Subcutaneous abdominal adipose tissue (tissue), 5 donors: ENCODE measurements around the gene HYCC1.
"Not testable (repeated sequence)": the region's sequence is repeated elsewhere in the genome, so short reads cannot be mapped to it uniquely, and the experiment has no call there.

Experiments
- H3K27ac ChIP-seq: one replicate; pipeline ENCODE4 v1.7.0; 2013; ENCODE audit warnings: low read depth, mild to moderate bottlenecking, inconsistent platforms, low read length, moderate library complexity
- H3K27me3 ChIP-seq, 5 donors: one replicate each; pipeline ENCODE4 v1.7.0; 2013; ENCODE audit warnings: low read length in 5 of 5, inconsistent platforms in 1 of 5; ENCODE audit not compliant: control insufficient read depth in 5 of 5, insufficient read depth in 4 of 5
- H3K36me3 ChIP-seq, 5 donors: one replicate each; pipeline ENCODE4 v1.7.0; 2013; ENCODE audit warnings: low read length in 5 of 5; ENCODE audit not compliant: control insufficient read depth in 5 of 5, insufficient read depth in 5 of 5
- H3K4me1 ChIP-seq, 5 donors: one replicate each; pipeline ENCODE4 v1.7.0; 2013; ENCODE audit warnings: low read length in 5 of 5, mild to moderate bottlenecking in 3 of 5, moderate library complexity in 1 of 5; ENCODE audit not compliant: control insufficient read depth in 5 of 5, insufficient read depth in 5 of 5
- H3K4me3 ChIP-seq, 5 donors: one replicate each; pipeline ENCODE4 v1.7.0; 2013; ENCODE audit warnings: low read length in 5 of 5, low read depth in 1 of 5
- H3K9ac ChIP-seq, 5 donors: one replicate each; pipeline ENCODE4 v1.7.0; 2013; ENCODE audit warnings: low read length in 5 of 5, mild to moderate bottlenecking in 4 of 5, moderate library complexity in 3 of 5
- H3K9me3 ChIP-seq, 5 donors: one replicate each; pipeline ENCODE4 v1.7.0; 2013; ENCODE audit warnings: low read length in 5 of 5; ENCODE audit not compliant: control insufficient read depth in 5 of 5
- donor health status: healthy.
- donor health status: healthy.
- donor health status: healthy.
- donor health status: healthy.
- donor health status: healthy.

The HYCC1 gene

DNA sequence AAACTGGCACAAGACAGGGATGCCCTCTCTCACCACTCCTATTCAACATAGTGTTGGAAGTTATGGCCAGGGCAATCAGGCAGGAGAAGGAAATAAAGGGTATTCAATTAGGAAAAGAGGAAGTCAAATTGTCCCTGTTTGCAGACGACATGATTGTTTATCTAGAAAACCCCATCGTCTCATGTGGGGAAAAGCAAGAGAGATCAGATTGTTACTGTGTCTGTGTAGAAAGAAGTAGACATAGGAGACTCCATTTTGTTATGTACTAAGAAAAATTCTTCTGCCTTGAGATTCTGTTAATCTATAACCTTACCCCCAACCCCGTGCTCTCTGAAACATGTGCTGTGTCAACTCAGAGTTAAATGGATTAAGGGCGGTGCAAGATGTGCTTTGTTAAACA, 25.7 kb upstream of the HYCC1 start:
- H3K27me3 ChIP-seq, H3K4me1 ChIP-seq, H3K9ac ChIP-seq, H3K36me3 ChIP-seq, H3K9me3 ChIP-seq, H3K27ac ChIP-seq, H3K4me3 ChIP-seq: not testable (repeated sequence)

DNA sequence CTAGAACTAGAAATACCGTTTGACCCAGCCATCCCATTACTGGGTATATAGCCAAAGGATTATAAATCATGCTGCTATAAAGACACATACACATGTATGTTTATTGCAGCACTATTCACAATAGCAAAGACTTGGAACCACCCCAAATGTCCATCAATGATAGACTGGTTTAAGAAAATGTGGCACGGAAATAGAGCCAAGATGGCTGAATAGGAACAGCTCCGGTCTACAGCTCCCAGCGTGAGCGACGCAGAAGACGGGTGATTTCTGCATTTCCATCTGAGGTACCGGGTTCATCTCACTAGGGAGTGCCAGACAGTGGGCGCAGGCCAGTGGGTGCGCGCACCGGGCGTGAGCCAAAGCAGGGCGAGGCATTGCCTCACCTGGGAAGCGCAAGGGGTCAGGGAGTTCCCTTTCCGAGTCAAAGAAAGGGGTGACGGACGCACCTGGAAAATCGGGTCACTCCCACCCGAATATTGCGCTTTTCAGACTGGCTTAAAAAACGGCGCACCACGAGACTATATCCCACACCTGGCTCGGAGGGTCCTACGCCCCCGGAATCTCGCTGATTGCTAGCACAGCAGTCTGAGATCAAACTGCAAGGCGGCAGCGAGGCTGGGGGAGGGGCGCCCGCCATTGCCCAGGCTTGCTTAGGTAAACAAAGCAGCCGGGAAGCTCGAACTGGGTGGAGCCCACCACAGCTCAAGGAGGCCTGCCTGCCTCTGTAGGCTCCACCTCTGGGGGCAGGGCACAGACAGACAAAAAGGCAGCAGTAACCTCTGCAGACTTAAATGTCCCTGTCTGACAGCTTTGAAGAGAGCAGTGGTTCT, 21.8 kb upstream of the HYCC1 start:
- H3K9me3 ChIP-seq, H3K27ac ChIP-seq, H3K36me3 ChIP-seq, H3K4me3 ChIP-seq, H3K4me1 ChIP-seq, H3K27me3 ChIP-seq, H3K9ac ChIP-seq: not testable (repeated sequence)

DNA sequence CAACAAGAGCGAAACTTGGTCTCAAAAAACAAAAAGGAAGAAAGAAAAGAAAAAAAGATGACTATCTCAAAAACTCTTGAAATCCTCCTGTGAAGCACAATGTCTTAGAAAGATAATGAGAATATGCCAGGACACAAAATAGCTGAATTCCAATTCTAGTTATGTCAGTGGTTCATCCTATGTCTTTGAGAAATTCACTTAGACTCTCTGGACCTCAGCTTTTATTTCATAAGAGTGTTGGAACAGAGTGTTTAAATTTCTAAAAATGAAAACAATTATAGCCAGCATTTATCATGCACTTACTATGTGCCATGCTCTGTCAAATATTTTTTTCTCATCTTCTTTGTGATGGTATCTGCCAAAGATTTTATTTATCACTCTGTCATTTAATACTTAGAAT, 13.3 kb upstream of the HYCC1 start:
- no peaks in the 10 kb centered on the region for H3K36me3 ChIP-seq
- H3K27ac ChIP-seq, result no peak overlapping the region
- H3K4me1 ChIP-seq, result peaks cover 0 to 5% (median 0%) of the 10 kb centered on the region in 5 donors
- H3K9ac ChIP-seq, result no peak overlapping the region
- H3K27me3 ChIP-seq, result no peaks in the 10 kb centered on the region
- no peaks in the 10 kb centered on the region for H3K9me3 ChIP-seq
- no peak overlapping the region for H3K4me3 ChIP-seq

DNA sequence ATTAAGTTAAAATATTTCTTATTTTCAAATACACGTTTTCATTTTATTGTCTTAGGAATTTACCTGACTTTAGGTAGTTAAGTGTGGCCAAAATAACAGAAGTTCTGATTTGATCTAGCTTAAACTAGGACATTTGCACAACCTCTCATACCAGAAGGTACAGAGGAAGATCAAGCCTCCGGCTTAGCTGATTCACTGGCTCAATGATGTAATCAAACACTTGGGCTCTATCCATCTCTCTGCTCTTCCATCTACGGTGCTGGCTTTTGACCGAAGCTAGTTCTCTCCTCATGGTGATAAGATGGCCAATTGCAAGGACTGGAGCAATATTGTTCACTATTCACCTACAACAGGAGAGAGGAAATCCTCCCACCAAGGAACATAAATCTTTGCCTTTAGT, 12.2 kb upstream of the HYCC1 start:
- H3K4me3 ChIP-seq, result no peak overlapping the region
- no peak overlapping the region for H3K27ac ChIP-seq
- peaks cover 0 to 5% (median 0%) of the 10 kb centered on the region in 5 donors for H3K4me1 ChIP-seq
- no peak overlapping the region for H3K9ac ChIP-seq
- H3K36me3 ChIP-seq, result no peaks in the 10 kb centered on the region
- no peaks in the 10 kb centered on the region for H3K9me3 ChIP-seq
- no peaks in the 10 kb centered on the region for H3K27me3 ChIP-seq

DNA sequence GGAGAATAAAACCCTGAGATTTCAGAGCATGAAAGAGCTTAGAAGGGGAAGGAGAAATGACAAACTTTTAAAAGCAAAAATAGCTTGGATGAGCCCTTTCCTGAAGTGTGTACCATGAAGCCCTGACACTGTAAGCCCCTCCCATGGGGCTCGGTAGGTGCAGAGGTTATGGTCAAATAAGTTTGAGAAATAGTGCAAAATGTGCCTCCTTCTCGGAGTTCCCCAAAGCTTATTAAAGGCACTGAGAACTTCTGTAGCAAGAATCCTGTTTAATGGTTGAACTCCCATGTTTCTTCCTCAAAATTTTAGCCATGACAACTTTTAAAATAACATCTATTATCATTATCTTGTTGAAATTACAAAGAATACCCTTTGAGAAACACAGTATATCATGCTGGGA, 10.5 kb upstream of the HYCC1 start:
- Histone ChIP-seq H3K4me1 (peaks cover 0 to 6% (median 4%) of the 10 kb centered on the region in 5 donors), H3K36me3 (no peaks in the 10 kb centered on the region), H3K9me3 (no peaks in the 10 kb centered on the region), H3K4me3 (no peak overlapping the region), H3K27ac (no peak overlapping the region), H3K9ac (no peak overlapping the region), H3K27me3 (no peaks in the 10 kb centered on the region)

DNA sequence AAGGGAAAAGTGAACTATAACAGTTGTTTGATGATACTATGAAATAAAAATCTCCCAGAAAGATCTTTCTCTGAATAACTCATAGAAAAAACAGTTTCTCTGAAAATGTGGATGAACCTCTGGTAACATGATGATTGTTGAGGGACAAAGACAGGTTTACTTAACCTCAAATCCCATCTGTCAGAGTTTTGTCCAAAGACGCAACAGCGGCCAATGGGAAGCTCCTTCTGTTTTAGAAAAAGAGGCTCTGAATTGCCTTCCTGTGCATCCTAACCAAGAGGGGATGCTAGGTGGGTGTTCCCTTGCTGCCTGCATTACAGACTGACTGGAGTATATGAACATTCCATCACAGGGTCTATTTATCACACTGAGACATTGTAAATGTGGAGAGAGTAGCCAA, 8.9 kb upstream of the HYCC1 start:
- no peak overlapping the region for H3K27ac ChIP-seq
- no peak overlapping the region for H3K4me3 ChIP-seq
- H3K4me1 ChIP-seq, result peaks cover 0 to 13% (median 4%) of the 10 kb centered on the region in 5 donors
- no peaks in the 10 kb centered on the region for H3K9me3 ChIP-seq
- no peaks in the 10 kb centered on the region for H3K36me3 ChIP-seq
- no peaks in the 10 kb centered on the region for H3K27me3 ChIP-seq
- no peak overlapping the region for H3K9ac ChIP-seq

DNA sequence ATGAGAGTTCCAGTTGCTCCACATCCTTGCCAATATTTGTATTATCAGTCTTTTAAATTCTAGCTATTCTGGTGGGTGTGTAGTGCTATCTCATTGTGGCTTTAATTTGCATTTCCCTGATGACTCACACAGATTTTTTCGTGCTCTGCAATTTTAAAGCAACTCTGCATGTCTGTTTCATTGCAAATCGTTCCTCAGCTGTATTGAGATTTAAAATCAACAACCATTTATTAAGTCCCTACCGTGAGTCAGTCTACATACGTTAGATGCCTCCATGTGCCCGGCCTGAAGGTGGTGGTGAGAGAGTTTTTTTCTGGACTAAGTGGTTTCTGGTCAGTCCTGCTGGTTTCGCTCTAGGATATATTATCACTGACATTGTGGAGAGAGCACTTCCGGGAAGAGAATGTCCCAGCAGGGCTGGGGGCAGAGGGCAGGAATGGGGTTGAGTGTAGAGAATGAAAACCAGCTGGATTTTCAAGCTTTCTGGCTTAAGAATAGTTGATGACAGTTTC, 8.4 kb upstream of the HYCC1 start:
- Histone ChIP-seq H3K9me3 (no peaks in the 10 kb centered on the region), H3K27ac (no peak overlapping the region), H3K4me1 (peaks cover 0 to 16% (median 4%) of the 10 kb centered on the region in 5 donors), H3K36me3 (no peaks in the 10 kb centered on the region), H3K27me3 (no peaks in the 10 kb centered on the region), H3K4me3 (no peak overlapping the region), H3K9ac (no peak overlapping the region)

DNA sequence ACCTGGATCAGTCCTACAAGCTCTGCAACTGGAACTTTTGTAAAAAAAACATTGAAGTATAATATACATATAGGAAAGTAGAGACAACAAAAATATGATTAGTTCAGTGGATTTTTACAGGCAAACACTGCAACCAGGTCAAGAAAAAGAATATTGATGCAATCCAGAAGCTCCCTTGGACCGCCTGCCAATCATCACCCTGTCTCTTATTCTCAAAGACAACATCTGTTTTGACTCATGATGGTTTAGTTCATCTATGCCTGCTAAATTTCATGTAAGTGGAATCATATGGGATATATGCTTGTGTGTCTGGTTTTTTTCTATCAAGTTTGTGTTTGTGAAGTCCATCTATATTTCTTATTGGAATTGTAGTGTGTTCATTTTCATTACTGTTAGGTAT, 7.7 kb upstream of the HYCC1 start:
- Histone ChIP-seq H3K27ac (no peak overlapping the region), H3K4me3 (no peak overlapping the region), H3K27me3 (no peaks in the 10 kb centered on the region), H3K36me3 (no peaks in the 10 kb centered on the region), H3K9me3 (no peaks in the 10 kb centered on the region), H3K9ac (no peak overlapping the region), H3K4me1 (peaks cover 0 to 16% (median 5%) of the 10 kb centered on the region in 5 donors)

DNA sequence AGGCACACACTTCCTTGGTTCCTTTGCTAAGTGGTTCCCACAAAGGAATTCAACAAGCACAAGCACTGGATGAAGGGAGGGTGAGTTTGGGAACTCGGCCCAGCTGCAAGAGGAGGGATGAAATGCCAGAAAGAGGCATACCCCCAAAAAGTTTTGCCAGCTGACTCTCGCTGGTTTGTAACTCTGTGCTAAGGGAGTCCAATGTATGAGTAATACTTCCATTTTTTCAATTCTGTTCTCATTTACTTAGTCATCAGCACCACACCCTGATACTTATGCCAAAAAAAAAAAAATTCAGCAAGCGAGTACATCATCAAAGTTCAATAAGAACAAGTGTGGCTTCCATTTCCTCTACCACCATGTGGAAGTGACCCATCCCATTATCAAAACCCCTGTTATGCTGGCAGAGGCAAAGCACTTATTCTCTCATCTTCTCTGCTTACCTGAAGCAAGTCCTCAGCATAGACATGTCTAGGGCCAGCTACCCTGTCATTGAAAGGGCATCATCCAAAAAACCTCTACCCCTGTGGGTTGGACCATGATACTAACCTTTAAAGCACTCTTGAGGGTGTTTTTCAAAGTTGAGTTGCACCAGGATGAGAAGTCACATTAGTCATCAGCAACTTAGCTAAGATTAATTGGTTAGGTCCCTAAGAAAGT, 6.9 kb upstream of the HYCC1 start:
- peaks cover 0 to 16% (median 5%) of the 10 kb centered on the region in 5 donors for H3K4me1 ChIP-seq
- H3K27me3 ChIP-seq, result no peaks in the 10 kb centered on the region
- H3K9me3 ChIP-seq, result no peaks in the 10 kb centered on the region
- H3K4me3 ChIP-seq, result no peak overlapping the region
- no peak overlapping the region for H3K9ac ChIP-seq
- H3K27ac ChIP-seq, result no peak overlapping the region
- H3K36me3 ChIP-seq, result no peaks in the 10 kb centered on the region

DNA sequence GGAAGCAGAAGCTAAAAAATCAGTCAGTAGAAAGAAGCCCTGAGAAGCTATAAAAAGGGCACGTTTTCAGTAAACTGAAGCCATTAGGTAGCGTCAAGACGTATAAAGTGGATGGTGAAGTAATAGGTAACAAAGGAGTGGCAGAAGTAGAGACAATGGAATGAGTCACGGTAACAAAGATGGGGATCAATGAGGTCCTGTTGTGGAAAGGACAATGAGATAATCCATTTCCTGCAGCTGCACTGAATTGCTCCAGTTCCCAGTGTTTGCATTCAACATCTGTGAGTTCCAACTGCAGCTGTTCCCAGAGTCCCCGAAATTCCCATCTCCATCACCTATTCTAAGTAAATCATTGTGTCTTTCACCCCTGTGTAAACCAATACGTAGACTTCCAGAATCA, 4.8 kb upstream of the HYCC1 start:
- no peaks in the 10 kb centered on the region for H3K36me3 ChIP-seq
- peaks cover 0 to 17% (median 4%) of the 10 kb centered on the region in 5 donors for H3K4me1 ChIP-seq
- no peak overlapping the region for H3K4me3 ChIP-seq

More for the DNA sequence above, 4.8 kb upstream of the HYCC1 start:
- H3K9me3 ChIP-seq, result no peaks in the 10 kb centered on the region
- H3K27ac ChIP-seq, result no peak overlapping the region
- no peaks in the 10 kb centered on the region for H3K27me3 ChIP-seq
- no peak overlapping the region for H3K9ac ChIP-seq
